ENCODE data around the gene SDHAF4.
"Not testable (repeated sequence)": the region's sequence is repeated elsewhere in the genome, so short reads cannot be mapped to it uniquely, and the experiment has no call there.

The SDHAF4 gene

GRCh38 chr6:70590400-70590799, 23.7 kb downstream of the SDHAF4 start:
- H3K27ac ChIP-seq: no peak overlapping the region
- DNase-seq (ENCODE audit: low read depth, low spot score): peak; percentile 10

- DNase-seq (ENCODE audit: low read depth, low spot score): no peak
- H3K27ac ChIP-seq: no peak overlapping the region
Observed at GRCh38 chr6:70592391-70593117, 25.8 kb downstream of the SDHAF4 start.

- no peak for DNase-seq (ENCODE audit: low read depth, low spot score)
- H3K27ac ChIP-seq: no peak overlapping the region
Observed at GRCh38 chr6:70593118-70593486, 26.4 kb downstream of the SDHAF4 start.

GRCh38 chr6:70599187-70599586, 32.5 kb downstream of the SDHAF4 start:
- no peak for DNase-seq (ENCODE audit: low read depth, low spot score)
- H3K27ac ChIP-seq: no peak overlapping the region

GRCh38 chr6:70601014-70601413, 34.3 kb downstream of the SDHAF4 start:
- no peak overlapping the region for H3K27ac ChIP-seq
- DNase-seq (ENCODE audit: low read depth, low spot score): no peak

- H3K27ac ChIP-seq: no peak overlapping the region
- DNase-seq (ENCODE audit: low read depth, low spot score): no peak
Observed at GRCh38 chr6:70604254-70604653, 37.5 kb downstream of the SDHAF4 start.

- DNase-seq (ENCODE audit: low read depth, low spot score); H3K27ac ChIP-seq: not testable (repeated sequence)
Observed at GRCh38 chr6:70607371-70607770, 40.6 kb downstream of the SDHAF4 start.

- not testable (repeated sequence) for DNase-seq (ENCODE audit: low read depth, low spot score); H3K27ac ChIP-seq
Observed at GRCh38 chr6:70609181-70609580, 42.5 kb downstream of the SDHAF4 start.

GRCh38 chr6:70616728-70617260, 50.1 kb downstream of the SDHAF4 start:
- no peak for DNase-seq (ENCODE audit: low read depth, low spot score)
- H3K27ac ChIP-seq: no peak overlapping the region

GRCh38 chr6:70620746-70621145, 54.0 kb downstream of the SDHAF4 start:
- H3K27ac ChIP-seq: no peak overlapping the region
- no peak for DNase-seq (ENCODE audit: low read depth, low spot score)

- DNase-seq (ENCODE audit: low read depth, low spot score): no peak
- H3K27ac ChIP-seq: no peak overlapping the region
Observed at GRCh38 chr6:70622461-70622860, 55.7 kb downstream of the SDHAF4 start.

GRCh38 chr6:70625436-70625835, 58.7 kb downstream of the SDHAF4 start:
- no peak overlapping the region for H3K27ac ChIP-seq
- no peak for DNase-seq (ENCODE audit: low read depth, low spot score)

- no peak overlapping the region for H3K27ac ChIP-seq
- DNase-seq (ENCODE audit: low read depth, low spot score): no peak
Observed at GRCh38 chr6:70627500-70628254, 60.9 kb downstream of the SDHAF4 start.

- H3K27ac ChIP-seq: no peak overlapping the region
- DNase-seq (ENCODE audit: low read depth, low spot score): no peak
Observed at GRCh38 chr6:70629929-70630328, 63.2 kb downstream of the SDHAF4 start.

GRCh38 chr6:70633870-70634269, 67.1 kb downstream of the SDHAF4 start:
- H3K27ac ChIP-seq: no peak overlapping the region
- DNase-seq (ENCODE audit: low read depth, low spot score): no peak

GRCh38 chr6:70636596-70636995, 69.9 kb downstream of the SDHAF4 start:
- no peak for DNase-seq (ENCODE audit: low read depth, low spot score)
- H3K27ac ChIP-seq: no peak overlapping the region

GRCh38 chr6:70638468-70638867, 71.7 kb downstream of the SDHAF4 start:
- DNase-seq (ENCODE audit: low read depth, low spot score): no peak
- H3K27ac ChIP-seq: no peak overlapping the region

Measured in epithelial cell of prostate (primary cell).